AG04449 (cell line): Measurements from ENCODE around the gene NPTN.

Experiments
- CTCF ChIA-PET: fragments of 350-600 bp; formaldehyde crosslinking; extraction: SDS; loops from one replicate; lab custom pipeline; 2021; ENCODE audit warnings: antibody characterized with exemption; lab: Yijun Ruan, JAX
- POLR2A ChIA-PET: fragments of 400-600, 350-600 bp; formaldehyde crosslinking; extraction: SDS; loops from one replicate; lab custom pipeline; 2020; ENCODE audit warnings: antibody characterized with exemption, inconsistent platforms; lab: Yijun Ruan, JAX
- DNase-seq: peaks from one replicate; pipeline ENCODE4 v3.0.0-alpha.2; 2010; ENCODE audit warnings: low read depth, low spot score
- H3K4me3 ChIP-seq: 2 replicates; pipeline ENCODE4 v1.5.1; 2011; ENCODE audit warnings: low read depth, mild to moderate bottlenecking, control low read depth, low read length
- CTCF ChIP-seq: IDR thresholded peaks from one replicate; pipeline ENCODE4 v1.5.1; 2011; ENCODE audit warnings: mild to moderate bottlenecking, moderate library complexity, low read length, control low read depth, inconsistent platforms; ENCODE audit not compliant: insufficient read depth; ENCODE audit errors: missing control alignments

Gene NPTN

GRCh38 chr15:73589766-73590165, 43.4 kb downstream of the NPTN start:
- DNase-seq: no peak
- H3K4me3 ChIP-seq: no peak overlapping the region
- POLR2A ChIA-PET: interaction anchor here (1.0 kb wide), 1 partner anchor 42 kb away, joined by 5 read pairs; no protein-coding TSS in a partner anchor
- no peak for TF ChIP-seq CTCF
- CTCF ChIA-PET: interaction anchor here (0.9 to 3.2 kb wide), 7 partner anchors 11 to 115 kb away, joined by 3 to 11 read pairs (median 7); no protein-coding TSS in a partner anchor

GRCh38 chr15:73585871-73586654, 47.1 kb downstream of the NPTN start:
- TF ChIP-seq CTCF: no peak
- ChIA-PET CTCF (interaction anchor here (0.8 to 2.4 kb wide), 2 partner anchors 10 to 119 kb away, joined by 3 to 8 read pairs; no protein-coding TSS in a partner anchor), POLR2A (no interaction called here)

GRCh38 chr15:73584699-73585420, 48.3 kb downstream of the NPTN start:
- TF ChIP-seq CTCF: no peak
- DNase-seq: no peak
- no peak overlapping the region for H3K4me3 ChIP-seq
- ChIA-PET POLR2A (no interaction called here), CTCF (interaction anchor here (1.0 kb wide), 1 partner anchor 21 kb away, joined by 3 read pairs; no protein-coding TSS in a partner anchor)

More at GRCh38 chr15:73585871-73586654, 47.1 kb downstream of the NPTN start:
- DNase-seq: no peak
- no peak overlapping the region for H3K4me3 ChIP-seq

GRCh38 chr15:73583544-73583943, 49.6 kb downstream of the NPTN start:
- ChIA-PET CTCF (interaction anchor here (0.8 to 1.8 kb wide), 4 partner anchors 52 to 121 kb away, joined by 3 to 13 read pairs (median 6); no protein-coding TSS in a partner anchor), POLR2A (no interaction called here)
- no peak for DNase-seq
- no peak overlapping the region for H3K4me3 ChIP-seq
- TF ChIP-seq CTCF: no peak

GRCh38 chr15:73582851-73583379, 50.3 kb downstream of the NPTN start:
- CTCF ChIA-PET: interaction anchor here (0.8 to 1.8 kb wide), 4 partner anchors 53 to 121 kb away, joined by 3 to 13 read pairs (median 6); no protein-coding TSS in a partner anchor

More at GRCh38 chr15:73582851-73583379, 50.3 kb downstream of the NPTN start:
- no peak for TF ChIP-seq CTCF
- H3K4me3 ChIP-seq: no peak overlapping the region
- POLR2A ChIA-PET: no interaction called here
- DNase-seq: no peak
